Uterus (tissue), 4 donors: ENCODE data around the gene PARD3. TPM values are rescaled to one million over a fixed set of nuclear protein-coding genes. Genes with fewer than 3 reads are reported as not detected.

Experiments used
- DNase-seq, 2 donors: peaks; one replicate each; pipeline ENCODE4 v3.0.0-alpha.2; 2019 to 2020
- H3K27ac ChIP-seq, 2 donors: fragments of 200-600 bp; sonication (generic); 1 replicate in 1 of 2; 2 replicates in 1 of 2; pipeline ENCODE4 v1.5.1; 2016 to 2018
- H3K27me3 ChIP-seq, 2 donors: fragments of 200-600 bp; sonication (generic); one replicate each; pipeline ENCODE4 v1.5.1; 2018 to 2019; ENCODE audit warnings: control low read depth in 1 of 2
- H3K36me3 ChIP-seq, 2 donors: fragments of 200-600 bp; sonication (generic); one replicate each; pipeline ENCODE4 v1.5.1; 2019; ENCODE audit warnings: control low read depth in 1 of 2
- H3K4me1 ChIP-seq, 2 donors: fragments of 200-600 bp; sonication (generic); one replicate each; pipeline ENCODE4 v1.5.1; 2018 to 2019; ENCODE audit warnings: control low read depth in 1 of 2
- H3K4me3 ChIP-seq, 2 donors: fragments of 200-600 bp; sonication (generic); 1 replicate in 1 of 2; 2 replicates in 1 of 2; pipeline ENCODE4 v1.5.1; 2018 to 2019; ENCODE audit warnings: mild to moderate bottlenecking in 1 of 2
- H3K9me3 ChIP-seq, 2 donors: fragments of 200-600 bp; sonication (generic); one replicate each; pipeline ENCODE4 v1.5.1; 2019; ENCODE audit warnings: control low read depth in 1 of 2
- POLR2A ChIP-seq, 2 donors: fragments of 450-650 bp; IDR thresholded peaks; one replicate each; pipeline ENCODE4 v1.6.1; 2016; ENCODE audit warnings: antibody characterized with exemption in 2 of 2, mild to moderate bottlenecking in 1 of 2, moderate library complexity in 1 of 2
- intact Hi-C: fragments of 100-400 bp; cut with DNase I; formaldehyde crosslinking; loops from one replicate; pipeline ENCODE4 v1.15.1; 2023; ENCODE audit warnings: low total_unique reads
- total RNA-seq, 4 donors: library from RNA; depleted of rRNA in 3 of 4; stranded (reverse); fragments of >200 nt in 3 of 4; gene quantifications; one replicate each; pipeline versions ENCODE4 v1.1.0 to v1.2.4, GENCODE V29; 2014 to 2023
- TF ChIP-seq, protein P1 (sequence below), 4 experiments: fragments of 200-600 bp in 2 of 4; fragments of 450-650 bp in 2 of 4; sonication (generic) in 2 of 4; IDR thresholded peaks; one replicate each; pipeline ENCODE4 v1.5.1; 2016 to 2019; ENCODE audit warnings: antibody characterized with exemption in 4 of 4, mild to moderate bottlenecking in 2 of 4, moderate library complexity in 1 of 4
- donor health status: DM: yes; HTN: yes; CAD: no.

The PARD3 gene
- total RNA-seq, 4 donors from 2014 or later = 42.1 to 96.1 (median 51.5) TPM

DNA sequence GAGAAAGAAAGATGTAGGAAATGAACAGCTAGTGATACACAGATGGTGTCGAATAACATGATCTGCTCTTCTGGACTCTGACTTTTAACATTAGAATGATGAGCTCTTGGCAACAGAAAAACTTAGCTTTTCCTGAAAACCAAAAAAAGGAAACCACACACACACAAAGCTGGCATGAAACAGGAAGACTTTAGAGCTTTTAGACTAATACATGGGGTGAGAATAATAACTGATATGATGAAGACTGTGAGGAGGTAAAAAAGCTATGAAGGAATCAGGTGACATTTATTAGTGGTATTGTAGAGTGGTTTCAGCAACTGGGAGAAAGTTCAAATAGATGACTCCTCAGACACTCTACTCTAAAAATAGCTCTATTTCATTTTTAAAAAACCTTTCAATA, 491.9 kb downstream of the PARD3 start:
- DNase-seq = no peak
- TF ChIP-seq POLR2A (IDR thresholded peaks at IDR 0.05) = no peak
- TF ChIP-seq, protein P1, sequence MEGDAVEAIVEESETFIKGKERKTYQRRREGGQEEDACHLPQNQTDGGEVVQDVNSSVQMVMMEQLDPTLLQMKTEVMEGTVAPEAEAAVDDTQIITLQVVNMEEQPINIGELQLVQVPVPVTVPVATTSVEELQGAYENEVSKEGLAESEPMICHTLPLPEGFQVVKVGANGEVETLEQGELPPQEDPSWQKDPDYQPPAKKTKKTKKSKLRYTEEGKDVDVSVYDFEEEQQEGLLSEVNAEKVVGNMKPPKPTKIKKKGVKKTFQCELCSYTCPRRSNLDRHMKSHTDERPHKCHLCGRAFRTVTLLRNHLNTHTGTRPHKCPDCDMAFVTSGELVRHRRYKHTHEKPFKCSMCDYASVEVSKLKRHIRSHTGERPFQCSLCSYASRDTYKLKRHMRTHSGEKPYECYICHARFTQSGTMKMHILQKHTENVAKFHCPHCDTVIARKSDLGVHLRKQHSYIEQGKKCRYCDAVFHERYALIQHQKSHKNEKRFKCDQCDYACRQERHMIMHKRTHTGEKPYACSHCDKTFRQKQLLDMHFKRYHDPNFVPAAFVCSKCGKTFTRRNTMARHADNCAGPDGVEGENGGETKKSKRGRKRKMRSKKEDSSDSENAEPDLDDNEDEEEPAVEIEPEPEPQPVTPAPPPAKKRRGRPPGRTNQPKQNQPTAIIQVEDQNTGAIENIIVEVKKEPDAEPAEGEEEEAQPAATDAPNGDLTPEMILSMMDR (IDR thresholded peaks at IDR 0.05) = no peak
- Histone ChIP-seq H3K27me3 (no peaks in the 10 kb centered on the region), H3K4me3 (no peak overlapping the region), H3K27ac (no peak overlapping the region), H3K9me3 (no peaks in the 10 kb centered on the region), H3K36me3 (no peaks in the 10 kb centered on the region), H3K4me1 (no peaks in the 10 kb centered on the region)
- intact Hi-C loops = no loop called here

DNA sequence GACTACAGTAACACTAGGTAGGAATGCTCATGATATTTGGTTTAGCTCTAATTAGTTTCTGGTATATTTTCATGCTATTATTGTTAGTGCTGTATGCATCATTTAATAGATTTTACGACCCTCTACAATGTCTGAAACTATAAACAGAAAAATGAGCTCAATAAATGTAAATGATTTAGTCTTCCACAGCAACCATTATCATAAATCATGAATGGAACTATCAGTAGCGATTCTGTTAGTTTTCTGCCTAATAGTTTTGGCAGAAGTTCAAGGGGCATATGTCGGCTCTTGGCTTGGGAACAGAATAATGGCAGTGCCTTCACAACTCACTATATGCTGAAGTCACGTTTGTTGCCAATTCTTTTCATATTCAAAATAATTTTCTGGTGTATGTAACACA, 494.8 kb downstream of the PARD3 start:
- Histone ChIP-seq H3K9me3 (no peaks in the 10 kb centered on the region), H3K4me1 (no peaks in the 10 kb centered on the region), H3K27me3 (no peaks in the 10 kb centered on the region), H3K4me3 (no peak overlapping the region), H3K27ac (no peak overlapping the region), H3K36me3 (no peaks in the 10 kb centered on the region)
- TF ChIP-seq POLR2A (IDR thresholded peaks at IDR 0.05) = no peak
- TF ChIP-seq, protein P1 (IDR thresholded peaks at IDR 0.05) = no peak
- intact Hi-C loops = no loop called here
- no peak for DNase-seq

DNA sequence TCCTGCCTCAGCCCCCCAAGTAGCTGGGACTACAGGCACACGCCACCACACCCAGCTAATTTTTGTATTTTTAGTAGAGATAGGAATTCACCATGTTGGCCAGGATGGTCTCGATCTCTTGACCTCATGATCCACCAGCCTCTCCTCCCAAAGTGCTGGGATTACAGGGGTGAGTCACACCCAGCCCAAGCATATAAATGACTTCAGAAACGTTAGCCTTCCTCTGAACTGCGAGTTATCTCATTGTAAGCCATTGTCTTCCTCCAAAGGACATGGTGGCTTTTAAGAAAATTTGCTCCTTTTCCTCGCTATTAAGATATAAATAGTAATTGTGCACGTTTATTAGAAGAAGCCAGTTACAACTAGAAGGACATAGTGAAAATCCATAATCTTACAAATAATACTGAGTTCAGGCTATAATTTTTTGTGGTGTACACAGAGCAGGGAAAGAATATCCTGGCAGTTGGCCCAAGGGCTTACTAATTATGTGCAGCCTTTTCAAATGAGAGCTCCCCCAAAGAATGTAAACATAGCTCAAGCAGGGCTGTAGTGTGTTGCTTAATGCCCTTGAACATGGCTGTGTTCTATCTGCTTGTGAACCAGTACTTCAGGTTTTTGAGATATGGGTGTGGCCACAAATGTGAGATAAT, 495.8 kb downstream of the PARD3 start:
- TF ChIP-seq, protein P1 (IDR thresholded peaks at IDR 0.05) = no peak
- no peak for TF ChIP-seq POLR2A (IDR thresholded peaks at IDR 0.05)
- DNase-seq = peak in 1 of 2 donors; percentile 55
- Histone ChIP-seq H3K27me3 (no peaks in the 10 kb centered on the region), H3K4me3 (no peak overlapping the region), H3K36me3 (no peaks in the 10 kb centered on the region), H3K9me3 (no peaks in the 10 kb centered on the region), H3K4me1 (no peaks in the 10 kb centered on the region), H3K27ac (no peak overlapping the region)
- intact Hi-C loops = no loop called here

DNA sequence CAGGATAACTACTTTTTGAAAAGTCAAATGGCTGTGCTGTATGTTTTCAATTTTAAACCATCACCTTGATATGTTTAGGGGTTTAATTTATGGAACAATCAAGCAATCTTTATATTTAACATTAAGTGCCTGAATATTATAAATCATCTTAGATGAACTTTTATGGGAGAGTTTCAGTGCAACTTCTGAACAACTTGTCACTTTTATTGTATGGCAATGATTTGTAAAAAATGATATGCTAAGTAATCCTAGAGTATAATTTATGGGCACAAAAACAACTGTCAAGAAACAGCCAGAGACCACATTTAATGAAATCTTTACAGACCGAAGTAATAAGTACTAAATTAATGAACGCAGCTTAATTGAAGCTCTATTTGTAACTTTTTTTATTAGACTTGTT, 498.9 kb downstream of the PARD3 start:
- no peak overlapping the region for H3K27ac ChIP-seq
- no peaks in the 10 kb centered on the region for H3K36me3 ChIP-seq
- H3K9me3 ChIP-seq = no peaks in the 10 kb centered on the region
- no peaks in the 10 kb centered on the region for H3K4me1 ChIP-seq
- TF ChIP-seq, protein P1 (IDR thresholded peaks at IDR 0.05) = no peak
- TF ChIP-seq POLR2A (IDR thresholded peaks at IDR 0.05) = no peak
- H3K27me3 ChIP-seq = no peaks in the 10 kb centered on the region
- H3K4me3 ChIP-seq = no peak overlapping the region
- intact Hi-C loops = no loop called here
- no peak for DNase-seq

DNA sequence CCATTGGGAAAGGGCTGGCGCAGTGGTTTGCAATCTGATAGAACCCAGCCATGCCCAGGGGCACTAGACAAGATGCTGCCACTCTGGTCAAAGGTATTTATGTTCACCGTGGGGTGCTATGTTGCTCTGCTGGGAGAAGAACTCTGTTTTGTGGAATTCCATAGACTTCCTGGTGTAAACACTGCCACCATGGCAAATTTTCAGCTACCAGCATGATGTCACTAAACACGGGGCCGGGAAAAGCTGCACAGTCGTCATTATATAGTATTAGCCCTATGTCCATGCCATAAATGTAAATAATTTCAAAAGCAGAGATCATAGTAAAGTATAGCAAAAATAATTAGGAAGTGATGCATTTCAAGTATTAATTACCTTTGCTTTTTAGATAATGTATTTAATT, 500.6 kb downstream of the PARD3 start:
- Histone ChIP-seq H3K27me3 (no peaks in the 10 kb centered on the region), H3K4me1 (no peaks in the 10 kb centered on the region), H3K4me3 (no peak overlapping the region), H3K27ac (no peak overlapping the region), H3K36me3 (no peaks in the 10 kb centered on the region), H3K9me3 (no peaks in the 10 kb centered on the region)
- no peak for TF ChIP-seq POLR2A (IDR thresholded peaks at IDR 0.05)
- TF ChIP-seq, protein P1 (IDR thresholded peaks at IDR 0.05) = no peak
- intact Hi-C loops = no loop called here
- DNase-seq = no peak
